Measurements from ENCODE around the gene ST8SIA2. TPM values are rescaled to one million over a fixed set of nuclear protein-coding genes. Genes with fewer than 3 reads are reported as not detected.

ST8SIA2 gene
- polyA plus RNA-seq, 1 experiment = not detected

- no peak overlapping the region for H3K4me3 ChIP-seq (ENCODE audit: low read depth, low read length)
- no peak for TF ChIP-seq CTCF (IDR thresholded peaks at IDR 0.05; ENCODE audit: insufficient read depth, low read depth, low read length)
- POLR2A ChIA-PET = no interaction called here
Observed at GRCh38 chr15:92411256-92411655, 17.6 kb downstream of the ST8SIA2 start.

GRCh38 chr15:92413510-92413909 lies 19.8 kb downstream of the ST8SIA2 start:
- TF ChIP-seq CTCF (IDR thresholded peaks at IDR 0.05; ENCODE audit: insufficient read depth, low read depth, low read length) = no peak
- no peak for DNase-seq (ENCODE audit: low read depth)
- Histone ChIP-seq H3K27me3 (ENCODE audit: control insufficient read depth, insufficient read depth, low read length) (no peaks in the 10 kb centered on the region), H3K4me3 (ENCODE audit: low read depth, low read length) (no peak overlapping the region), H3K36me3 (ENCODE audit: control insufficient read depth, insufficient read depth, low read length) (no peaks in the 10 kb centered on the region)
- ChIA-PET CTCF (no interaction called here), POLR2A (no interaction called here)

More at GRCh38 chr15:92411256-92411655, 17.6 kb downstream of the ST8SIA2 start:
- CTCF ChIA-PET = no interaction called here
- DNase-seq (ENCODE audit: low read depth) = no peak
- Histone ChIP-seq H3K27me3 (ENCODE audit: control insufficient read depth, insufficient read depth, low read length) (no peaks in the 10 kb centered on the region), H3K36me3 (ENCODE audit: control insufficient read depth, insufficient read depth, low read length) (no peaks in the 10 kb centered on the region)

GRCh38 chr15:92415639-92416297 lies 22.1 kb downstream of the ST8SIA2 start:
- TF ChIP-seq CTCF (IDR thresholded peaks at IDR 0.05; ENCODE audit: insufficient read depth, low read depth, low read length) = no peak
- ChIA-PET CTCF (no interaction called here), POLR2A (no interaction called here)
- no peak for DNase-seq (ENCODE audit: low read depth)
- Histone ChIP-seq H3K27me3 (ENCODE audit: control insufficient read depth, insufficient read depth, low read length) (no peaks in the 10 kb centered on the region), H3K36me3 (ENCODE audit: control insufficient read depth, insufficient read depth, low read length) (no peaks in the 10 kb centered on the region), H3K4me3 (ENCODE audit: low read depth, low read length) (no peak overlapping the region)

GRCh38 chr15:92416557-92416956 lies 22.9 kb downstream of the ST8SIA2 start:
- Histone ChIP-seq H3K27me3 (ENCODE audit: control insufficient read depth, insufficient read depth, low read length) (no peaks in the 10 kb centered on the region), H3K36me3 (ENCODE audit: control insufficient read depth, insufficient read depth, low read length) (no peaks in the 10 kb centered on the region), H3K4me3 (ENCODE audit: low read depth, low read length) (no peak overlapping the region)
- ChIA-PET POLR2A (no interaction called here), CTCF (no interaction called here)
- TF ChIP-seq CTCF (IDR thresholded peaks at IDR 0.05; ENCODE audit: insufficient read depth, low read depth, low read length) = no peak
- DNase-seq (ENCODE audit: low read depth) = no peak

- CTCF ChIA-PET = no interaction called here
- DNase-seq (ENCODE audit: low read depth) = no peak
- Histone ChIP-seq H3K27me3 (ENCODE audit: control insufficient read depth, insufficient read depth, low read length) (no peaks in the 10 kb centered on the region), H3K36me3 (ENCODE audit: control insufficient read depth, insufficient read depth, low read length) (no peaks in the 10 kb centered on the region), H3K4me3 (ENCODE audit: low read depth, low read length) (no peak overlapping the region)
- POLR2A ChIA-PET = no interaction called here
- TF ChIP-seq CTCF (IDR thresholded peaks at IDR 0.05; ENCODE audit: insufficient read depth, low read depth, low read length) = no peak
Observed at GRCh38 chr15:92417716-92418115, 24.0 kb downstream of the ST8SIA2 start.
